Skeletal muscle tissue (tissue), 4 donors: ENCODE results near the gene PIP4K2B. TPM values are rescaled to one million over a fixed set of nuclear protein-coding genes. Genes with fewer than 3 reads are reported as not detected.
A peak's percentile ranks its signal among the peaks of the same experiment; 100 is the strongest.

Experiments used
- H3K27ac ChIP-seq: one replicate; pipeline ENCODE4 v1.7.0; 2013; ENCODE audit warnings: mild to moderate bottlenecking, low read depth, low read length, inconsistent platforms
- H3K27me3 ChIP-seq, 3 donors: one replicate each; pipeline ENCODE4 v1.7.0; 2013; ENCODE audit warnings: low read length in 3 of 3; ENCODE audit not compliant: control insufficient read depth in 3 of 3, insufficient read depth in 3 of 3
- H3K36me3 ChIP-seq, 3 donors: one replicate each; pipeline ENCODE4 v1.7.0; 2013; ENCODE audit warnings: low read length in 3 of 3; ENCODE audit not compliant: control insufficient read depth in 3 of 3, insufficient read depth in 3 of 3
- H3K4me1 ChIP-seq, 3 donors: one replicate each; pipeline ENCODE4 v1.7.0; 2013; ENCODE audit warnings: low read length in 3 of 3, mild to moderate bottlenecking in 3 of 3; ENCODE audit not compliant: control insufficient read depth in 3 of 3, insufficient read depth in 3 of 3
- H3K4me3 ChIP-seq, 3 donors: one replicate each; pipeline ENCODE4 v1.7.0; 2013; ENCODE audit warnings: low read length in 3 of 3
- H3K9ac ChIP-seq, 3 donors: one replicate each; pipeline ENCODE4 v1.7.0; 2013; ENCODE audit warnings: low read length in 3 of 3, mild to moderate bottlenecking in 3 of 3, moderate library complexity in 2 of 3, low read depth in 1 of 3
- H3K9me3 ChIP-seq, 3 donors: one replicate each; pipeline ENCODE4 v1.7.0; 2013; ENCODE audit warnings: low read length in 3 of 3; ENCODE audit not compliant: control insufficient read depth in 3 of 3
- total RNA-seq: library from RNA; depleted of rRNA; stranded (reverse); fragments of >200 nt; gene quantifications from one replicate; pipeline ENCODE4 v1.2.3, GENCODE V29; 2014
- donor health status: Osteomylitis.

Gene PIP4K2B
- total RNA-seq, 1 donor from 2014 or later: 37.6 TPM

DNA sequence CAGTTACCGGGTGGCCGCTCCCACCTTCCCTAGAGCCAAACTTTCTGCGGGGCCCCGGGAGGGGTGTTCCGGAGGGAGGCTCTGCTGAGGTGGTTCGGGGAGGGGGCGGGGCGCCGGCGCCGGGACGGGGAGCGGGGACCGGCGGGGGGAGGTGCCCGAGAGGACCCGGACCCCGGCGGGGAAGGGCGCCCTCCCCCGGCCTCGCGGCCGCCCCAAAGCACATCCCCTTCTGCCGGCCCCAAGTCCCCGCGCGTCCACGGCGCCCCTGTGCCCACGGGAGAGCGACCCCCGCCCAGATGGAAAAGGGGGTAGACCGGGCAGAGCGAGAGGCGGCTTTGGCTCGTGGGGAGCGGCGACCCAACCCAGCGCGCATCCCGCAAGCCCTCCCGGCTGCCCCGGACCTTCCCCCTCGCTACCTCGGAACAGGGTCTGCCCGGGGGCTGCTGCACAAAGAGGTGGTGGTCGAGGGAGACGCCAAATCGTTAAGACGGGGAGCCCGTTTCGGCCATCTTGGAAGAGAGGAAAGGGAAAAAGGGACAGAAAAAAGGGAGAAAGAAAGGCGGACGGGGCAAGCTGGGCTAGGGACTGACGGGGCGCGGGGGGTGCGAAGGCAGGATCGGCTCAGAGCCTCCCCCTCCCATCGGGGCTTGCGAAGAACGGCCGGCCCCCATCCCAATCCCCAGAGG is 51.8 kb downstream of the PIP4K2B start:
- peaks cover 0 to under 1% (median 0%) of the 10 kb centered on the region in 3 donors for H3K36me3 ChIP-seq
- peak overlapping the region; percentile 62 for H3K27ac ChIP-seq
- no peaks in the 10 kb centered on the region for H3K9me3 ChIP-seq
- H3K4me3 ChIP-seq: peak overlapping the region; percentile 64 to 76 (median 70)
- H3K9ac ChIP-seq: peak overlapping the region; percentile 64 to 76 (median 68)
- peaks cover 11 to 59% (median 39%) of the 10 kb centered on the region in 3 donors for H3K27me3 ChIP-seq
- peaks cover 40 to 60% (median 50%) of the 10 kb centered on the region in 3 donors for H3K4me1 ChIP-seq

GRCh38 chr17:38746849-38747462 is 52.4 kb downstream of the PIP4K2B start:
- no peak overlapping the region for H3K27ac ChIP-seq
- H3K4me1 ChIP-seq: peaks cover 43 to 62% (median 53%) of the 10 kb centered on the region in 3 donors

DNA sequence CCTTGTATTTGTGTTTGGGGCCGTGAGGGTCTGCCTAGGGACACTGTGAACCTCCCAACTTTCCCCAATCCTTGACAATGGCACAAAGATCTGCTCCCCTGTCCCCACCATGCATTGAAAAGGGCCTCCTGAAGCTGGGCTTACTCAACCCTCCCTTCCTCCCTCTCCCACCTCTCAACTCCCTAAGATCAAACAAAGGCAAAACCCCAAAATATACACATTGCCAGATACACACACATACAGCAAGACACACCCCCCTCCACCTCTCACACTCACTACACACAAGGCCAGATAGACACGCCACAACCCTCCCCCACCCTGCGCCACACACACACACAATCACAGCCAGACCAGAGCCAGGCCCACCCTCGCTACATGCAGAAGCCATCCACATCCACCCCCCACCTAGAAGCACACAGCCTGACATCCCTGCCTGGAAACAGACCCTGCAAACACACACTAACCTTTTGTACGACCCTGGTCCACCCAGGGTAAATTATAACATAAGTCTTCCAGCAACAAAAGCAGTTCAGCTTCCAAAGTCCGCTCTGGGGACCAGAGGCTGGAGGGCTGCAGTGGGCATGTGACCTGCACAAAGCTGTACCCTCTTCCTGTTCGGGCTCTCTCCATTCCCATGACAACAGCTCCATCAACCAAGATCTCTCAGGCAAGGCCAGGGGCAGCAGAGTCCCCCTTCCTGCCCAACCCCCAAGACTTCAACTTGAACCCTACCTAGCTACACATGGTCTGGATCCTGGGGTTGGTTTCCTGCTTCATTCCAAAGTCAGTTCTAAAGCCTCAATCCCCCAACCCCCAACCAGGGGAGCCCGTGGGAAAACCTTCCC is 53.1 kb downstream of the PIP4K2B start:
- Histone ChIP-seq H3K36me3 (no peaks in the 10 kb centered on the region), H3K4me1 (peaks cover 47 to 66% (median 56%) of the 10 kb centered on the region in 3 donors), H3K9ac (peak overlapping the region in 2 of 3 donors; percentile 23 to 50), H3K9me3 (no peaks in the 10 kb centered on the region), H3K27ac (no peak overlapping the region), H3K27me3 (peaks cover 11 to 49% (median 36%) of the 10 kb centered on the region in 3 donors), H3K4me3 (peak overlapping the region in 1 of 3 donors; percentile 76)

More at GRCh38 chr17:38746849-38747462, 52.4 kb downstream of the PIP4K2B start:
- H3K27me3 ChIP-seq: peaks cover 11 to 55% (median 39%) of the 10 kb centered on the region in 3 donors
- no peaks in the 10 kb centered on the region for H3K36me3 ChIP-seq
- H3K9ac ChIP-seq: peak overlapping the region; percentile 10 to 50 (median 23)
- no peaks in the 10 kb centered on the region for H3K9me3 ChIP-seq
- peak overlapping the region in 2 of 3 donors; percentile 54 to 76 for H3K4me3 ChIP-seq

- Histone ChIP-seq H3K9me3 (no peaks in the 10 kb centered on the region), H3K27ac (no peak overlapping the region), H3K4me3 (no peak overlapping the region), H3K27me3 (peaks cover 11 to 42% (median 30%) of the 10 kb centered on the region in 3 donors), H3K36me3 (no peaks in the 10 kb centered on the region), H3K4me1 (peaks cover 50 to 65% (median 51%) of the 10 kb centered on the region in 3 donors), H3K9ac (peak overlapping the region in 1 of 3 donors; percentile 33)
These were observed 53.8 kb downstream of the PIP4K2B start for GRCh38 chr17:38745545-38745944.

DNA sequence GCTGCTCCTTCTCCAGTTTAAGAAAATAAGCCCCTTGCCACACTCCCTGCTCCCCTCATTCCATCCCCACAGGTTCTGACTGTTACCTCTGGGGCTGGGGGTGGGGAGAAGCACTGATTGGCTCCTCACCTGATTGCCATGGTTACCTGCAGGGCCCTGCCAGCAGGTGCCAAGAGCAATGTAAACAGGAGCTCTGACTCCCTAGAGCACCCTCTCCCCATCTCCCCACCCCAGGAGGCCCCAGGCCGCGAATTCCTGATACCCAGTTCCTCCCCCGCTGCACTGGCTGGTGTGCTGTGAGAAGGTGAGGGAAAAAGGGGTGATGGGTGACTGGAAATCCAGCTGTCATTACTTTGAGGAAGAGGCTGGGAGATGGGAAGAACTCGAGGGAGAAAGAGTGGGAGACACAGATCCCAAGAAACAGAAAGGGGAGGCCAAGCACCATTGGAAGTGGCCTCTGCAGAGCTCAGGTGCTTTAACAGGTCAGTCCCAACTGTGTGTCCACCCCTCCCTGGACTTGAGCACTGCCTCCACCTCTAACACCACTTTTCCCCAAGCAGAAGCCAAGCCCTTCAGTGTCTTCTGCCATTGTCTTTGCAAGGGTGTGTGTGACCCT is 55.7 kb downstream of the PIP4K2B start:
- Histone ChIP-seq H3K27me3 (peaks cover 19 to 32% (median 28%) of the 10 kb centered on the region in 3 donors), H3K36me3 (peaks cover 0 to 8% (median 8%) of the 10 kb centered on the region in 3 donors), H3K27ac (no peak overlapping the region), H3K4me1 (peaks cover 33 to 47% (median 37%) of the 10 kb centered on the region in 3 donors), H3K4me3 (no peak overlapping the region), H3K9ac (no peak overlapping the region), H3K9me3 (no peaks in the 10 kb centered on the region)

DNA sequence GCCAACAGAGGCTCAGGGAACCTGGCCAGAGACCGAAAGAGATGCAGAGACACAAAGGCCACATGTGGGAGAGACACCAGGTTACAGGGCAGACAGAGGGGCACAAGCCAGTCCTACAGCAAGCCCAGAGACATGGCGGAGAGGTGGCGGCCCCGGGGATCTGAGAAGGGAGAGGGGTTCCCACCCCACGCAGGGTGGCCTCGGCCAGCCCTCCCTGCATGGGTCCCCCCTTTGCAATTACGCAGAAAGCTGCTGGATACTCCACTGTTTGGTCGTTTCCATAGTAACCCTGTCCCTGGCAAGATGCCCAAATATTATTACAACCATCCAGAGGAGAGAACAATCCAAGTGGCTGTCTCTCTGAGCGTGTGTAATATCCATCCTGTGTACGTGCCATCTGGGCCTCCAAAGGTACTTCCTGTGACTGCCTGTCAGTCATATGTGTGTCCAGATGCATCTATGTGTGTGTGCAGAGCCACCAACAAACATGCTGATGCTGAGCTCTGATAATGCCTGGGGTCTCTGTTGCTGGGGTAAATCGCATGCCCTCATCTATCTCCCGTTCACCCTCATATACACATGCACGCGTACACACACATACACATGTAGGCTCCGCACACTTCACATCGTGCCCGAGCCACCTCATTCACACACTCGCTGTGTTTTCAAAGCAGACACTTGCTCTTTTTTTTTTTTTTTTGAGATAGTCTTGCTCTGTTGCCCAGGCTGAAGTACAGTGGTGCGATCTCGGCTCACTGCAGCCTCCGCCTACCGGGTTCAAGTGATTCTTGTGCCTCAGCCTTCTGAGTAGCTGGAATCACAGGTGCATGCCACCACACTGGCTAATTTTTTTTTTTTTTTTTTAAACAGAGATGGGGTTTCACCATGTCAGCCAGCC is 56.7 kb downstream of the PIP4K2B start:
- Histone ChIP-seq H3K9ac (peak overlapping the region in 2 of 3 donors; percentile 56 to 62), H3K36me3 (peaks cover 0 to 12% (median 12%) of the 10 kb centered on the region in 3 donors), H3K27me3 (peaks cover 15 to 26% (median 26%) of the 10 kb centered on the region in 3 donors), H3K27ac (peak overlapping the region; percentile 76), H3K4me1 (peaks cover 26 to 42% (median 34%) of the 10 kb centered on the region in 3 donors), H3K4me3 (peak overlapping the region in 1 of 3 donors; percentile 17), H3K9me3 (no peaks in the 10 kb centered on the region)

DNA sequence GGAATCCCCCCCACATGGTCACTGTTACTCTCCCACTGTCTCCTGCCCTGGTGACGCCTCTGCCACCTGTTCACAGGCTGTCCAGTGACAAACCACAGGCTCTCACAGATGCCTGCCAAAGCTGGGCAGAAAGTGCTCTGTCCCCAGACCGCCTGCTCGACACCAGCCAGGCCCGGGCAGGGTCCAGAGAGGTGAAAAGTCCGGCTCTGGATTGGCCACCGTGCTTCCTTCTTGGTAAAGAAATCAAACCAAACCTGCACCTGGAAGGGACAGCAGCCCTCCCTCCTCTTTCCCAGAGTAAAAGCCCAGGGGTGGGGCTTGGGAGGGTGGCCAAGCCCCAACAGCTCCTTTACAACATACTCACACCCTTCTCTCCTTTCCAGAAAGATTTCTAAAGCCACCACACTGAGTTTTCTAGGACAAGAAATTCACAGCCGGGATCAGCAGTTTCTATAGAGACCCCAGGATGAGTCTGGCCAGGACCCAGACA is 57.4 kb downstream of the PIP4K2B start:
- Histone ChIP-seq H3K27ac (peak overlapping the region; percentile 76), H3K27me3 (peaks cover 14 to 25% (median 24%) of the 10 kb centered on the region in 3 donors), H3K4me1 (peaks cover 25 to 39% (median 34%) of the 10 kb centered on the region in 3 donors), H3K9me3 (no peaks in the 10 kb centered on the region), H3K36me3 (peaks cover 0 to 14% (median 12%) of the 10 kb centered on the region in 3 donors), H3K9ac (peak overlapping the region; percentile 56 to 62 (median 57)), H3K4me3 (peak overlapping the region in 1 of 3 donors; percentile 38)

- Histone ChIP-seq H3K4me3 (peak overlapping the region in 1 of 3 donors; percentile 38), H3K9ac (peak overlapping the region; percentile 56 to 62 (median 57)), H3K4me1 (peaks cover 23 to 34% (median 30%) of the 10 kb centered on the region in 3 donors), H3K27me3 (peaks cover 14 to 23% (median 19%) of the 10 kb centered on the region in 3 donors), H3K36me3 (peaks cover 0 to 14% (median 12%) of the 10 kb centered on the region in 3 donors), H3K9me3 (no peaks in the 10 kb centered on the region), H3K27ac (peak overlapping the region; percentile 76)
These were observed 57.9 kb downstream of the PIP4K2B start for GRCh38 chr17:38741461-38741860.
